Smooth muscle cell (in vitro differentiated cells): Measurements from ENCODE around the gene FOXE3. TPM values are rescaled to one million over a fixed set of nuclear protein-coding genes. Genes with fewer than 3 reads are reported as not detected.

Source experiments
- DNase-seq: peaks from one replicate; lab custom pipeline; 2025; ENCODE audit not compliant: unreplicated experiment; lab: John Stamatoyannopoulos, UW
- H2AFZ ChIP-seq: fragments of 200-600 bp; sonication (generic); 2 replicates; pipeline ENCODE4 v1.6.0; 2016; ENCODE audit warnings: antibody characterized with exemption, low read depth, mild to moderate bottlenecking
- H3F3A ChIP-seq: fragments of 200-600 bp; sonication (generic); 2 replicates; pipeline ENCODE4 v1.6.0; 2017; ENCODE audit warnings: antibody characterized with exemption, low read depth
- H3K27ac ChIP-seq: fragments of 200-600 bp; sonication (generic); 2 replicates; pipeline ENCODE4 v1.5.1; 2016; ENCODE audit warnings: low read depth, mild to moderate bottlenecking
- H3K27me3 ChIP-seq: fragments of 200-600 bp; sonication (generic); 2 replicates; pipeline ENCODE4 v1.6.1; 2016; ENCODE audit warnings: low read depth, mild to moderate bottlenecking
- H3K36me3 ChIP-seq: fragments of 200-600 bp; sonication (generic); 2 replicates; pipeline ENCODE4 v1.5.1; 2016; ENCODE audit warnings: low read depth
- H3K4me1 ChIP-seq: fragments of 200-600 bp; sonication (generic); 2 replicates; pipeline ENCODE4 v1.5.1; 2016; ENCODE audit warnings: low read depth
- H3K4me2 ChIP-seq: fragments of 200-600 bp; sonication (generic); 2 replicates; pipeline ENCODE4 v1.6.0; 2016; ENCODE audit warnings: mild to moderate bottlenecking
- H3K4me3 ChIP-seq: fragments of 200-600 bp; sonication (generic); 2 replicates; pipeline ENCODE4 v1.5.1; 2016; ENCODE audit warnings: mild to moderate bottlenecking
- H3K79me2 ChIP-seq: fragments of 200-600 bp; sonication (generic); 2 replicates; pipeline ENCODE4 v1.6.0; 2016; ENCODE audit warnings: low read depth, mild to moderate bottlenecking
- H3K9ac ChIP-seq: fragments of 200-600 bp; sonication (generic); 2 replicates; pipeline ENCODE4 v1.6.0; 2016; ENCODE audit warnings: low read depth
- H3K9me3 ChIP-seq: fragments of 200-600 bp; sonication (generic); replicated peaks from 2 replicates; pipeline ENCODE4 v1.5.1; 2016; ENCODE audit warnings: low read depth
- H4K20me1 ChIP-seq: fragments of 200-600 bp; sonication (generic); 2 replicates; pipeline ENCODE4 v1.6.0; 2016; ENCODE audit warnings: low read depth
- CTCF ChIP-seq: fragments of 200-600 bp; sonication (generic); IDR thresholded peaks from 2 replicates; pipeline ENCODE4 v1.5.1; 2017; ENCODE audit warnings: borderline replicate concordance, mild to moderate bottlenecking, antibody characterized with exemption; ENCODE audit not compliant: insufficient read depth, poor library complexity, severe bottlenecking
- WGBS: methylation state at CpG from one replicate; pipeline ENCODE4 v1.1.7; 2016; ENCODE audit warnings: low lambda C conversion rate; 5-methylcytosine and 5-hydroxymethylcytosine counted together
- polyA plus RNA-seq: library from polyadenylated mRNA; unstranded; fragments of >200 nt; fragmentation: Nextera tagmentation; extraction: Ambion mirVana; gene quantifications from 2 replicates; pipeline ENCODE4 v1.2.1, GENCODE V29; 2016
- total RNA-seq: library from RNA; depleted of rRNA; stranded (reverse); fragments of >200 nt; gene quantifications from 2 replicates; pipeline ENCODE4 v1.2.3, GENCODE V29; 2014

FOXE3 gene
- total and polyA plus RNA-seq, 2 experiments from 2014 or later: not detected

- DNase-seq: no peak
- Histone ChIP-seq H3K9ac (no peak overlapping the region), H3K36me3 (no peaks in the 10 kb centered on the region), H3K9me3 (no peaks in the 10 kb centered on the region), H2AFZ (no peak overlapping the region), H3K4me2 (no peak overlapping the region), H3K79me2 (no peaks in the 10 kb centered on the region), H3K27ac (no peak overlapping the region), H3K4me3 (no peak overlapping the region), H3K27me3 (peaks cover 97% of the 10 kb centered on the region), H3F3A (no peaks in the 10 kb centered on the region), H3K4me1 (no peaks in the 10 kb centered on the region), H4K20me1 (no peaks in the 10 kb centered on the region)
- TF ChIP-seq CTCF: no peak
Observed at GRCh38 chr1:47460456-47460855, 44.4 kb downstream of the FOXE3 start.

GRCh38 chr1:47465605-47466004 lies 49.5 kb downstream of the FOXE3 start:
- H3K36me3 ChIP-seq: no peaks in the 10 kb centered on the region
- no peak for DNase-seq
- no peak for TF ChIP-seq CTCF
- H3K4me3 ChIP-seq: no peak overlapping the region
- H3K79me2 ChIP-seq: no peaks in the 10 kb centered on the region
- no peak overlapping the region for H2AFZ ChIP-seq
- H4K20me1 ChIP-seq: no peaks in the 10 kb centered on the region
- WGBS: 71% methylated on average over 3 of the region's 3 CpGs
- no peaks in the 10 kb centered on the region for H3F3A ChIP-seq
- H3K27ac ChIP-seq: no peak overlapping the region
- H3K4me2 ChIP-seq: no peak overlapping the region
- peaks cover 95% of the 10 kb centered on the region for H3K27me3 ChIP-seq
- no peaks in the 10 kb centered on the region for H3K4me1 ChIP-seq
- no peaks in the 10 kb centered on the region for H3K9me3 ChIP-seq
- no peak overlapping the region for H3K9ac ChIP-seq

Other genes starting within 250 kb of the FOXE3 start
- gene PDZK1IP1, start 226.2 kb upstream of the FOXE3 start, total RNA-seq: not detected in 2 replicates
- not detected in 2 replicates for gene PDZK1IP1, start 226.2 kb upstream of the FOXE3 start, polyA plus RNA-seq
- gene TAL1, start 184.1 kb upstream of the FOXE3 start, total RNA-seq: not detected in 2 replicates
- not detected in 2 replicates for gene TAL1, start 184.1 kb upstream of the FOXE3 start, polyA plus RNA-seq
- 6.1 and 11.9 TPM in 2 replicates for gene STIL, start 102.1 kb upstream of the FOXE3 start, total RNA-seq
- gene STIL, start 102.1 kb upstream of the FOXE3 start, polyA plus RNA-seq: 3.9 and 4.6 TPM in 2 replicates
- gene CMPK1, start 82.5 kb upstream of the FOXE3 start, total RNA-seq: 105 and 149 TPM in 2 replicates
- gene CMPK1, start 82.5 kb upstream of the FOXE3 start, polyA plus RNA-seq: 68.2 and 75.5 TPM in 2 replicates
- not detected in 2 replicates for gene FOXD2, start 21.8 kb downstream of the FOXE3 start, total RNA-seq
- gene FOXD2, start 21.8 kb downstream of the FOXE3 start, polyA plus RNA-seq: 0.09 TPM in 1 of 2 replicates, not detected in the other